ENCODE data around the gene ATM.

The ATM gene, protein sequence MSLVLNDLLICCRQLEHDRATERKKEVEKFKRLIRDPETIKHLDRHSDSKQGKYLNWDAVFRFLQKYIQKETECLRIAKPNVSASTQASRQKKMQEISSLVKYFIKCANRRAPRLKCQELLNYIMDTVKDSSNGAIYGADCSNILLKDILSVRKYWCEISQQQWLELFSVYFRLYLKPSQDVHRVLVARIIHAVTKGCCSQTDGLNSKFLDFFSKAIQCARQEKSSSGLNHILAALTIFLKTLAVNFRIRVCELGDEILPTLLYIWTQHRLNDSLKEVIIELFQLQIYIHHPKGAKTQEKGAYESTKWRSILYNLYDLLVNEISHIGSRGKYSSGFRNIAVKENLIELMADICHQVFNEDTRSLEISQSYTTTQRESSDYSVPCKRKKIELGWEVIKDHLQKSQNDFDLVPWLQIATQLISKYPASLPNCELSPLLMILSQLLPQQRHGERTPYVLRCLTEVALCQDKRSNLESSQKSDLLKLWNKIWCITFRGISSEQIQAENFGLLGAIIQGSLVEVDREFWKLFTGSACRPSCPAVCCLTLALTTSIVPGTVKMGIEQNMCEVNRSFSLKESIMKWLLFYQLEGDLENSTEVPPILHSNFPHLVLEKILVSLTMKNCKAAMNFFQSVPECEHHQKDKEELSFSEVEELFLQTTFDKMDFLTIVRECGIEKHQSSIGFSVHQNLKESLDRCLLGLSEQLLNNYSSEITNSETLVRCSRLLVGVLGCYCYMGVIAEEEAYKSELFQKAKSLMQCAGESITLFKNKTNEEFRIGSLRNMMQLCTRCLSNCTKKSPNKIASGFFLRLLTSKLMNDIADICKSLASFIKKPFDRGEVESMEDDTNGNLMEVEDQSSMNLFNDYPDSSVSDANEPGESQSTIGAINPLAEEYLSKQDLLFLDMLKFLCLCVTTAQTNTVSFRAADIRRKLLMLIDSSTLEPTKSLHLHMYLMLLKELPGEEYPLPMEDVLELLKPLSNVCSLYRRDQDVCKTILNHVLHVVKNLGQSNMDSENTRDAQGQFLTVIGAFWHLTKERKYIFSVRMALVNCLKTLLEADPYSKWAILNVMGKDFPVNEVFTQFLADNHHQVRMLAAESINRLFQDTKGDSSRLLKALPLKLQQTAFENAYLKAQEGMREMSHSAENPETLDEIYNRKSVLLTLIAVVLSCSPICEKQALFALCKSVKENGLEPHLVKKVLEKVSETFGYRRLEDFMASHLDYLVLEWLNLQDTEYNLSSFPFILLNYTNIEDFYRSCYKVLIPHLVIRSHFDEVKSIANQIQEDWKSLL (N-terminal part only)

DNA sequence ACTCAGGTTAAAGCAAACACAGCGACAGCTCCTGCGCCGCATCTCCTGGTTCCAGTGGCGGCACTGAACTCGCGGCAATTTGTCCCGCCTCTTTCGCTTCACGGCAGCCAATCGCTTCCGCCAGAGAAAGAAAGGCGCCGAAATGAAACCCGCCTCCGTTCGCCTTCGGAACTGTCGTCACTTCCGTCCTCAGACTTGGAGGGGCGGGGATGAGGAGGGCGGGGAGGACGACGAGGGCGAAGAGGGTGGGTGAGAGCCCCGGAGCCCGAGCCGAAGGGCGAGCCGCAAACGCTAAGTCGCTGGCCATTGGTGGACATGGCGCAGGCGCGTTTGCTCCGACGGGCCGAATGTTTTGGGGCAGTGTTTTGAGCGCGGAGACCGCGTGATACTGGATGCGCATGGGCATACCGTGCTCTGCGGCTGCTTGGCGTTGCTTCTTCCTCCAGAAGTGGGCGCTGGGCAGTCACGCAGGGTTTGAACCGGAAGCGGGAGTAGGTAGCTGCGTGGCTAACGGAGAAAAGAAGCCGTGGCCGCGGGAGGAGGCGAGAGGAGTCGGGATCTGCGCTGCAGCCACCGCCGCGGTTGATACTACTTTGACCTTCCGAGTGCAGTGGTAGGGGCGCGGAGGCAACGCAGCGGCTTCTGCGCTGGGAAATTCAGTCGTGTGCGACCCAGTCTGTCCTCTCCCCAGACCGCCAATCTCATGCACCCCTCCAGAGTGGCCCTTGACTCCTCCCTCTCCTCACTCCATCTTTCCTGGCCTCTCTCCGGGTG lies at the start of gene ATM, which contains the start of gene NPAT:
ATM (plus strand) TSS at position 494 of the 774 bp plus-strand sequence. CDS start 4,558 bp downstream, outside the sequence.
NPAT (minus strand) TSS at position 65 of the 774 bp plus-strand sequence. CDS start 102 bp downstream, outside the sequence.
- Histone ChIP-seq H3K36me3 (ENCODE audit: low read depth) (peaks cover 26% of the 10 kb centered on the region), H3K9me3 (ENCODE audit: severe bottlenecking) (no peaks in the 10 kb centered on the region), H3K4me1 (ENCODE audit: insufficient read depth, poor library complexity, severe bottlenecking) (peaks cover 11% of the 10 kb centered on the region), H3K27ac (ENCODE audit: poor library complexity, severe bottlenecking) (peak within 1 kb of the TSS; percentile 76), H3K27me3 (ENCODE audit: insufficient read depth, poor library complexity, severe bottlenecking) (no peaks in the 10 kb centered on the region), H3K4me3 (ENCODE audit: severe bottlenecking) (peak within 1 kb of the TSS; percentile 65)
- ATAC-seq (ENCODE audit: low read depth) (peak; percentile 88), DNase-seq (ENCODE audit: low spot score) (peak; percentile 99)
- TF ChIP-seq, protein P1, sequence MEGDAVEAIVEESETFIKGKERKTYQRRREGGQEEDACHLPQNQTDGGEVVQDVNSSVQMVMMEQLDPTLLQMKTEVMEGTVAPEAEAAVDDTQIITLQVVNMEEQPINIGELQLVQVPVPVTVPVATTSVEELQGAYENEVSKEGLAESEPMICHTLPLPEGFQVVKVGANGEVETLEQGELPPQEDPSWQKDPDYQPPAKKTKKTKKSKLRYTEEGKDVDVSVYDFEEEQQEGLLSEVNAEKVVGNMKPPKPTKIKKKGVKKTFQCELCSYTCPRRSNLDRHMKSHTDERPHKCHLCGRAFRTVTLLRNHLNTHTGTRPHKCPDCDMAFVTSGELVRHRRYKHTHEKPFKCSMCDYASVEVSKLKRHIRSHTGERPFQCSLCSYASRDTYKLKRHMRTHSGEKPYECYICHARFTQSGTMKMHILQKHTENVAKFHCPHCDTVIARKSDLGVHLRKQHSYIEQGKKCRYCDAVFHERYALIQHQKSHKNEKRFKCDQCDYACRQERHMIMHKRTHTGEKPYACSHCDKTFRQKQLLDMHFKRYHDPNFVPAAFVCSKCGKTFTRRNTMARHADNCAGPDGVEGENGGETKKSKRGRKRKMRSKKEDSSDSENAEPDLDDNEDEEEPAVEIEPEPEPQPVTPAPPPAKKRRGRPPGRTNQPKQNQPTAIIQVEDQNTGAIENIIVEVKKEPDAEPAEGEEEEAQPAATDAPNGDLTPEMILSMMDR (IDR thresholded peaks at IDR 0.05; ENCODE audit: poor library complexity, severe bottlenecking), result peak; percentile 89

DNA sequence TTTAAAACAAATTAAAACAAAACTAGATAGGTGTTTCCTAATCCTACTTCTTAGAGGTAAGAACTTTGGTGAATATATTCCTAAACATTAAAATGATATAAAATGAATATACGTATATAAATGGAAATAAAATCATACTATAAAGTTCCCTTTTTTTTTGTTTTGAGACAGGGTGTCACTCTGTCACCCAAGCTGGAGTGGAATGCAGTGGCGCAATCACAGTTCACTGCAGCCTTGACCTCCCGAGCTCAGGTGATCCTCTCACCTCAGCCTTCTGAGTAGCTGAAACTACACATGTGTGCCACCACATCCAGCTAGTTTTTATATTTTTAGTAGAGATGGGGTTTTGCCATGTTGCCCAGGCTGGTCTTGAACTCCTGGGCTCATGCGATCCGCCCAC lies 45.3 kb upstream of the ATM start:
- no peaks in the 10 kb centered on the region for H3K27me3 ChIP-seq (ENCODE audit: insufficient read depth, poor library complexity, severe bottlenecking)
- peaks cover 85% of the 10 kb centered on the region for H3K36me3 ChIP-seq (ENCODE audit: low read depth)
- ATAC-seq (ENCODE audit: low read depth), result no peak
- TF ChIP-seq, protein P1 (IDR thresholded peaks at IDR 0.05; ENCODE audit: poor library complexity, severe bottlenecking), result no peak
- no peak overlapping the region for H3K4me3 ChIP-seq (ENCODE audit: severe bottlenecking)
- H3K9me3 ChIP-seq (ENCODE audit: severe bottlenecking), result no peaks in the 10 kb centered on the region
- H3K27ac ChIP-seq (ENCODE audit: poor library complexity, severe bottlenecking), result no peak overlapping the region
- H3K4me1 ChIP-seq (ENCODE audit: insufficient read depth, poor library complexity, severe bottlenecking), result no peaks in the 10 kb centered on the region
- no peak for DNase-seq (ENCODE audit: low spot score)

DNA sequence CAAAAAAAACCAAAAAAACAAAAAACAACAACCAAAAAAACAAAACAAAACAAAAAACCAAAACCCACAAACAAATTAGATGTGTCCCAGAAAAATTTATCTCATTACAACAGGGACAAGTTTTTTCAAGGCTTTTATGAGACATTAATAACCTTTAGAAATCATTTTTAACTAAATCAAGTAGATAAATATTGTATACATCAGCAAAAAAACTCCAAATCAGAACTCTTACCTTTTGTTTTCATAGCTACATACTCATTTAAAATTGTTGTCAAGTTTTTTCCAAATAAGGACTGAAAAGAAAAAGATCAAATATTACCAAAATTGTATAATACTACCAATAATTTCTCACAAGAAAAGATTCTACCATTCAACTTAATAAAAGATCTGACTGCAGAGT lies 29.1 kb upstream of the ATM start:
- H3K27ac ChIP-seq (ENCODE audit: poor library complexity, severe bottlenecking), result no peak overlapping the region
- H3K27me3 ChIP-seq (ENCODE audit: insufficient read depth, poor library complexity, severe bottlenecking), result no peaks in the 10 kb centered on the region
- no peaks in the 10 kb centered on the region for H3K9me3 ChIP-seq (ENCODE audit: severe bottlenecking)
- no peak overlapping the region for H3K4me3 ChIP-seq (ENCODE audit: severe bottlenecking)
- peaks cover 3% of the 10 kb centered on the region for H3K4me1 ChIP-seq (ENCODE audit: insufficient read depth, poor library complexity, severe bottlenecking)
- DNase-seq (ENCODE audit: low spot score) (no peak), ATAC-seq (ENCODE audit: low read depth) (no peak)
- TF ChIP-seq, protein P1 (IDR thresholded peaks at IDR 0.05; ENCODE audit: poor library complexity, severe bottlenecking), result no peak
- H3K36me3 ChIP-seq (ENCODE audit: low read depth), result peaks cover 86% of the 10 kb centered on the region

DNA sequence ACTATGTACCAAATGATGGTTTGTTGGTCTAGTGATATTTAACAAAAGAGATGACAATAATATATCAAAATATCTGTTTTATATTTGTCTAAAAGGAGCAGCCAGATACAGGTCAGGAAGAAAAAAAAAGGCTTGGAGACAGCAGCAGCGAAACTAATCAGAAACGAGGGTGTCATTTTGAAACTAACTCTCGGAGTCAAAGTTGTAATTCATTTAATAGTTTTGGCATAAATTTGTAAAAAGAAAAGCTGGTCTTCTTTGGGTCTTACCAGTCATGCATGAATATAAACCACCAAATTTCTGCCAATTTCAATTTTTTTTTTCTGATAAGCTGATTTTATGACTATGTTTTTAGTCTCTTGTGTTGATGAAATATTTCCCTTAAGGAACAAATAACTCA lies 26.0 kb upstream of the ATM start:
- Histone ChIP-seq H3K4me3 (ENCODE audit: severe bottlenecking) (no peak overlapping the region), H3K27ac (ENCODE audit: poor library complexity, severe bottlenecking) (no peak overlapping the region), H3K27me3 (ENCODE audit: insufficient read depth, poor library complexity, severe bottlenecking) (no peaks in the 10 kb centered on the region), H3K9me3 (ENCODE audit: severe bottlenecking) (no peaks in the 10 kb centered on the region), H3K36me3 (ENCODE audit: low read depth) (peaks cover 69% of the 10 kb centered on the region), H3K4me1 (ENCODE audit: insufficient read depth, poor library complexity, severe bottlenecking) (peaks cover 7% of the 10 kb centered on the region)
- DNase-seq (ENCODE audit: low spot score) (no peak), ATAC-seq (ENCODE audit: low read depth) (no peak)
- TF ChIP-seq, protein P1 (IDR thresholded peaks at IDR 0.05; ENCODE audit: poor library complexity, severe bottlenecking), result no peak

Measured in RWPE2 (cell line).